GM12864 (cell line): Measurements from ENCODE around the gene ARHGAP22.

Experiments
- DNase-seq: peaks from one replicate; pipeline ENCODE4 v3.0.0-alpha.2; 2011; ENCODE audit warnings: low read depth
- H3K4me3 ChIP-seq: 2 replicates; pipeline ENCODE4 v1.5.1; 2011; ENCODE audit warnings: mild to moderate bottlenecking, low read depth, low read length, control low read depth
- CTCF ChIP-seq: IDR thresholded peaks from 2 replicates; pipeline ENCODE4 v1.5.1; 2011; ENCODE audit warnings: low read depth, mild to moderate bottlenecking, moderate library complexity, low read length, control low read depth, inconsistent platforms; ENCODE audit errors: missing control alignments

The ARHGAP22 gene

GRCh38 chr10:48567346-48567745 is 37.5 kb downstream of the ARHGAP22 start:
- no peak overlapping the region for H3K4me3 ChIP-seq
- no peak for TF ChIP-seq CTCF
- no peak for DNase-seq

GRCh38 chr10:48564466-48565160 is 40.3 kb downstream of the ARHGAP22 start:
- no peak for DNase-seq
- no peak for TF ChIP-seq CTCF
- H3K4me3 ChIP-seq, result no peak overlapping the region

GRCh38 chr10:48557511-48558123 is 47.3 kb downstream of the ARHGAP22 start:
- DNase-seq, result no peak
- no peak overlapping the region for H3K4me3 ChIP-seq
- TF ChIP-seq CTCF, result no peak

- no peak overlapping the region for H3K4me3 ChIP-seq
- DNase-seq, result no peak
- no peak for TF ChIP-seq CTCF
These were observed 48.2 kb downstream of the ARHGAP22 start for GRCh38 chr10:48556713-48557112.

- no peak overlapping the region for H3K4me3 ChIP-seq
- no peak for TF ChIP-seq CTCF
- no peak for DNase-seq
These were observed 48.8 kb downstream of the ARHGAP22 start for GRCh38 chr10:48556065-48556464.

- no peak overlapping the region for H3K4me3 ChIP-seq
- DNase-seq, result no peak
- TF ChIP-seq CTCF, result no peak
These were observed 49.4 kb downstream of the ARHGAP22 start for GRCh38 chr10:48555310-48556042.
